CD14-positive monocyte (primary cell): ENCODE measurements around the gene HSPBAP1. TPM values are rescaled to one million over a fixed set of nuclear protein-coding genes. Genes with fewer than 3 reads are reported as not detected.

Source experiments
- DNase-seq, 3 donors: peaks; one replicate each; pipeline ENCODE4 v3.0.0-alpha.2; 2011 to 2022
- H2AFZ ChIP-seq: 2 replicates; pipeline ENCODE4 v1.6.0; 2012; ENCODE audit warnings: mild to moderate bottlenecking, low read depth, low read length, inconsistent platforms; ENCODE audit not compliant: insufficient read depth, poor library complexity, severe bottlenecking
- H3K27ac ChIP-seq, 2 donors: 1 replicate in 1 of 2; 2 replicates in 1 of 2; pipeline ENCODE4 v1.5.1; 2012 to 2013; ENCODE audit warnings: low read length in 2 of 2, control low read depth in 1 of 2, inconsistent platforms in 1 of 2, low read depth in 1 of 2, mild to moderate bottlenecking in 1 of 2
- H3K27me3 ChIP-seq, 2 donors: one replicate each; pipeline versions ENCODE4 v1.6.0 to v1.6.1; 2011 to 2013; ENCODE audit warnings: low read length in 2 of 2; ENCODE audit not compliant: control insufficient read depth in 2 of 2, insufficient read depth in 2 of 2
- H3K36me3 ChIP-seq, 2 donors: replicated peaks in 1 of 2; 1 replicate in 1 of 2; 2 replicates in 1 of 2; pipeline versions ENCODE4 v1.5.1 to v1.6.1; 2012 to 2013; ENCODE audit warnings: low read length in 2 of 2, control low read depth in 1 of 2, inconsistent platforms in 1 of 2, mild to moderate bottlenecking in 1 of 2; ENCODE audit not compliant: insufficient read depth in 2 of 2, control insufficient read depth in 1 of 2
- H3K4me1 ChIP-seq, 2 donors: 1 replicate in 1 of 2; 2 replicates in 1 of 2; pipeline versions ENCODE4 v1.5.1 to v1.6.1; 2012 to 2013; ENCODE audit warnings: low read length in 2 of 2, control low read depth in 1 of 2, inconsistent platforms in 1 of 2, mild to moderate bottlenecking in 1 of 2, moderate library complexity in 1 of 2; ENCODE audit not compliant: insufficient read depth in 2 of 2, control insufficient read depth in 1 of 2
- H3K4me2 ChIP-seq: replicated peaks from 2 replicates; pipeline ENCODE3; 2012; ENCODE audit warnings: low read length, moderate library complexity, mild to moderate bottlenecking; ENCODE audit not compliant: poor library complexity, severe bottlenecking; ENCODE audit errors: extremely low read depth
- H3K4me3 ChIP-seq, 3 experiments: fragments of 200-600 bp in 1 of 3; sonication (generic) in 1 of 3; replicated peaks in 1 of 3; 1 replicate in 2 of 3; 2 replicates in 1 of 3; pipeline ENCODE4 v1.5.1; 2011 to 2013; ENCODE audit warnings: low read length in 3 of 3, mild to moderate bottlenecking in 3 of 3, control low read depth in 2 of 3, low read depth in 2 of 3, inconsistent platforms in 1 of 3, moderate library complexity in 1 of 3
- H3K79me2 ChIP-seq: 2 replicates; pipeline ENCODE4 v1.6.0; 2012; ENCODE audit warnings: mild to moderate bottlenecking, control low read depth, inconsistent platforms, low read length, moderate library complexity; ENCODE audit not compliant: insufficient read depth
- H3K9ac ChIP-seq: 2 replicates; pipeline ENCODE4 v1.6.0; 2017; ENCODE audit warnings: low read length, mild to moderate bottlenecking; ENCODE audit not compliant: insufficient read depth, poor library complexity, severe bottlenecking
- H3K9me3 ChIP-seq, 2 donors: replicated peaks in 1 of 2; 1 replicate in 1 of 2; 2 replicates in 1 of 2; pipeline versions ENCODE4 v1.5.1 to v1.6.1; 2012 to 2013; ENCODE audit warnings: low read length in 2 of 2, control low read depth in 1 of 2; ENCODE audit not compliant: control insufficient read depth in 1 of 2, insufficient read depth in 1 of 2
- H4K20me1 ChIP-seq: 2 replicates; pipeline ENCODE4 v1.6.0; 2012; ENCODE audit warnings: mild to moderate bottlenecking, low read length, control low read depth, moderate library complexity; ENCODE audit not compliant: insufficient read depth
- H3K27ac Mint-ChIP-seq, 7 donors: one replicate each; pipeline ENCODE4 v1.8.0; 2020; ENCODE audit warnings: mild to moderate bottlenecking in 7 of 7, mixed read lengths in 7 of 7, moderate library complexity in 6 of 7, inconsistent platforms in 2 of 7
- H3K27me3 Mint-ChIP-seq, 3 donors: one replicate each; pipeline ENCODE4 v1.8.0; 2021 to 2022; ENCODE audit warnings: low read depth in 3 of 3, mild to moderate bottlenecking in 3 of 3, mixed read lengths in 3 of 3, moderate library complexity in 3 of 3, inconsistent platforms in 1 of 3
- H3K36me3 Mint-ChIP-seq, 2 donors: one replicate each; pipeline ENCODE4 v1.8.0; 2020; ENCODE audit warnings: mixed read lengths in 2 of 2, inconsistent platforms in 1 of 2, mild to moderate bottlenecking in 1 of 2
- H3K4me1 Mint-ChIP-seq: one replicate; pipeline ENCODE4 v1.8.0; 2020; ENCODE audit warnings: mild to moderate bottlenecking, mixed read lengths
- H3K4me3 Mint-ChIP-seq, 2 donors: one replicate each; pipeline ENCODE4 v1.8.0; 2020; ENCODE audit warnings: mild to moderate bottlenecking in 2 of 2, mixed read lengths in 2 of 2, moderate library complexity in 1 of 2
- H3K9me3 Mint-ChIP-seq, 7 donors: one replicate each; pipeline ENCODE4 v1.8.0; 2020 to 2022; ENCODE audit warnings: mixed read lengths in 7 of 7, mild to moderate bottlenecking in 6 of 7, moderate library complexity in 6 of 7, inconsistent platforms in 2 of 7
- CTCF ChIP-seq: fragments of 200-600 bp; IDR thresholded peaks from one replicate; pipeline ENCODE4 v1.8.0; 2022; ENCODE audit warnings: antibody characterized with exemption, mild to moderate bottlenecking
- WGBS: methylation state at CpG from one replicate; pipeline ENCODE4 v1.1.5; 2013; ENCODE audit warnings: missing lambda C conversion rate; ENCODE audit not compliant: insufficient coverage; 5-methylcytosine and 5-hydroxymethylcytosine counted together
- intact Hi-C, 2 donors: fragments of 100-400 bp; cut with micrococcal nuclease; formaldehyde crosslinking; loops; one replicate each; pipeline versions ENCODE4 v1.15.0 to v1.15.1; 2023
- polyA plus RNA-seq, 3 donors: library from polyadenylated mRNA; depleted of rRNA in 1 of 3; unstranded in 2 of 3; stranded (reverse) in 1 of 3; fragments of 300-500 nt in 2 of 3; fragments of >200 nt in 1 of 3; fragmentation: Illumina TruSeq in 2 of 3; gene quantifications; 1 replicate in 2 of 3; 2 replicates in 1 of 3; pipeline ENCODE4 v1.2.3, GENCODE V29; 2012 to 2021

HSPBAP1 gene
- polyA plus RNA-seq, 3 donors: 11.7 to 48.2 (median 11.9) TPM

- H3K27me3 Mint-ChIP-seq: no peaks in the 10 kb centered on the region
- Histone ChIP-seq H3K4me1 (peaks cover 17 to 18% of the 10 kb centered on the region in 2 donors), H3K79me2 (peaks cover 89% of the 10 kb centered on the region), H3K9ac (no peak overlapping the region), H3K27me3 (no peaks in the 10 kb centered on the region), H4K20me1 (peaks cover 89% of the 10 kb centered on the region), H3K4me3 (no peak overlapping the region), H3K27ac (no peak overlapping the region), H3K9me3 (no peaks in the 10 kb centered on the region), H2AFZ (no peak overlapping the region), H3K4me2 (no peak overlapping the region), H3K36me3 (peaks cover 25 to 50% of the 10 kb centered on the region in 2 donors)
- H3K4me3 Mint-ChIP-seq: no peak overlapping the region
- WGBS: 83% methylated on average over 1 of the region's 2 CpGs
- peaks cover 46 to 47% of the 10 kb centered on the region in 2 donors for H3K36me3 Mint-ChIP-seq
- H3K9me3 Mint-ChIP-seq: peaks cover 0 to 1% (median 0%) of the 10 kb centered on the region in 7 donors
- H3K27ac Mint-ChIP-seq: peak overlapping the region in 3 of 7 donors; percentile 0 to 51 (median 25)
- peaks cover 14% of the 10 kb centered on the region for H3K4me1 Mint-ChIP-seq
- intact Hi-C loops: no loop called here
- TF ChIP-seq CTCF: no peak
- no peak for DNase-seq
These were observed 10.3 kb upstream of the HSPBAP1 start for GRCh38 chr3:122803977-122804376.

- intact Hi-C loops: no loop called here
- DNase-seq: no peak
- H3K79me2 ChIP-seq: peaks cover 94% of the 10 kb centered on the region
- H4K20me1 ChIP-seq: peaks cover 95% of the 10 kb centered on the region
- Mint-ChIP-seq H3K4me3 (no peak overlapping the region), H3K27ac (peak overlapping the region in 2 of 7 donors; percentile 15 to 17), H3K9me3 (no peaks in the 10 kb centered on the region), H3K4me1 (peaks cover 18% of the 10 kb centered on the region), H3K27me3 (no peaks in the 10 kb centered on the region), H3K36me3 (peaks cover 30 to 31% of the 10 kb centered on the region in 2 donors)
- no peaks in the 10 kb centered on the region for H3K27me3 ChIP-seq
- no peaks in the 10 kb centered on the region for H3K9me3 ChIP-seq
- no peak overlapping the region for H2AFZ ChIP-seq
- H3K4me2 ChIP-seq: no peak overlapping the region
- peaks cover 24 to 28% of the 10 kb centered on the region in 2 donors for H3K4me1 ChIP-seq
- H3K27ac ChIP-seq: no peak overlapping the region
- H3K36me3 ChIP-seq: peaks cover 10 to 37% of the 10 kb centered on the region in 2 donors
- no peak overlapping the region for H3K4me3 ChIP-seq
- WGBS: 100% methylated on average over 1 of the region's 1 CpG
- TF ChIP-seq CTCF: no peak
- no peak overlapping the region for H3K9ac ChIP-seq
These were observed 8.7 kb upstream of the HSPBAP1 start for GRCh38 chr3:122802323-122802722.
